Smooth muscle cell (in vitro differentiated cells): ENCODE results near the gene TMEM128. TPM values are rescaled to one million over a fixed set of nuclear protein-coding genes. Genes with fewer than 3 reads are reported as not detected.
"Not testable (repeated sequence)": the region's sequence is repeated elsewhere in the genome, so short reads cannot be mapped to it uniquely, and the experiment has no call there.

ENCODE experiments used
- DNase-seq: peaks from one replicate; lab custom pipeline; 2025; ENCODE audit not compliant: unreplicated experiment; lab: John Stamatoyannopoulos, UW
- H2AFZ ChIP-seq: fragments of 200-600 bp; sonication (generic); 2 replicates; pipeline ENCODE4 v1.6.0; 2016; ENCODE audit warnings: antibody characterized with exemption, low read depth, mild to moderate bottlenecking
- H3F3A ChIP-seq: fragments of 200-600 bp; sonication (generic); 2 replicates; pipeline ENCODE4 v1.6.0; 2017; ENCODE audit warnings: antibody characterized with exemption, low read depth
- H3K27ac ChIP-seq: fragments of 200-600 bp; sonication (generic); 2 replicates; pipeline ENCODE4 v1.5.1; 2016; ENCODE audit warnings: low read depth, mild to moderate bottlenecking
- H3K27me3 ChIP-seq: fragments of 200-600 bp; sonication (generic); 2 replicates; pipeline ENCODE4 v1.6.1; 2016; ENCODE audit warnings: low read depth, mild to moderate bottlenecking
- H3K36me3 ChIP-seq: fragments of 200-600 bp; sonication (generic); 2 replicates; pipeline ENCODE4 v1.5.1; 2016; ENCODE audit warnings: low read depth
- H3K4me1 ChIP-seq: fragments of 200-600 bp; sonication (generic); 2 replicates; pipeline ENCODE4 v1.5.1; 2016; ENCODE audit warnings: low read depth
- H3K4me2 ChIP-seq: fragments of 200-600 bp; sonication (generic); 2 replicates; pipeline ENCODE4 v1.6.0; 2016; ENCODE audit warnings: mild to moderate bottlenecking
- H3K4me3 ChIP-seq: fragments of 200-600 bp; sonication (generic); 2 replicates; pipeline ENCODE4 v1.5.1; 2016; ENCODE audit warnings: mild to moderate bottlenecking
- H3K79me2 ChIP-seq: fragments of 200-600 bp; sonication (generic); 2 replicates; pipeline ENCODE4 v1.6.0; 2016; ENCODE audit warnings: low read depth, mild to moderate bottlenecking
- H3K9ac ChIP-seq: fragments of 200-600 bp; sonication (generic); 2 replicates; pipeline ENCODE4 v1.6.0; 2016; ENCODE audit warnings: low read depth
- H3K9me3 ChIP-seq: fragments of 200-600 bp; sonication (generic); replicated peaks from 2 replicates; pipeline ENCODE4 v1.5.1; 2016; ENCODE audit warnings: low read depth
- H4K20me1 ChIP-seq: fragments of 200-600 bp; sonication (generic); 2 replicates; pipeline ENCODE4 v1.6.0; 2016; ENCODE audit warnings: low read depth
- CTCF ChIP-seq: fragments of 200-600 bp; sonication (generic); IDR thresholded peaks from 2 replicates; pipeline ENCODE4 v1.5.1; 2017; ENCODE audit warnings: borderline replicate concordance, mild to moderate bottlenecking, antibody characterized with exemption; ENCODE audit not compliant: insufficient read depth, poor library complexity, severe bottlenecking
- WGBS: methylation state at CpG from one replicate; pipeline ENCODE4 v1.1.7; 2016; ENCODE audit warnings: low lambda C conversion rate; 5-methylcytosine and 5-hydroxymethylcytosine counted together
- polyA plus RNA-seq: library from polyadenylated mRNA; unstranded; fragments of >200 nt; fragmentation: Nextera tagmentation; extraction: Ambion mirVana; gene quantifications from 2 replicates; pipeline ENCODE4 v1.2.1, GENCODE V29; 2016
- total RNA-seq: library from RNA; depleted of rRNA; stranded (reverse); fragments of >200 nt; gene quantifications from 2 replicates; pipeline ENCODE4 v1.2.3, GENCODE V29; 2014

TMEM128 gene
- total and polyA plus RNA-seq, 2 experiments from 2014 or later = 44.2 to 45.4 TPM

GRCh38 chr4:4248885-4249203, 821 bp upstream of the TMEM128 start:
- Histone ChIP-seq H3K36me3 (no peaks in the 10 kb centered on the region), H3K4me3 (peak overlapping the region; percentile 94), H3K79me2 (peaks cover 14% of the 10 kb centered on the region), H3K27ac (peak overlapping the region; percentile 87), H3K9me3 (no peaks in the 10 kb centered on the region), H4K20me1 (no peaks in the 10 kb centered on the region), H2AFZ (peak overlapping the region; percentile 98), H3F3A (no peaks in the 10 kb centered on the region), H3K4me1 (peaks cover 13% of the 10 kb centered on the region), H3K4me2 (peak overlapping the region; percentile 93), H3K27me3 (no peaks in the 10 kb centered on the region), H3K9ac (peak overlapping the region; percentile 98)
- no peak for TF ChIP-seq CTCF
- 33% methylated on average over 10 of the region's 10 CpGs for WGBS
- no peak for DNase-seq

DNA sequence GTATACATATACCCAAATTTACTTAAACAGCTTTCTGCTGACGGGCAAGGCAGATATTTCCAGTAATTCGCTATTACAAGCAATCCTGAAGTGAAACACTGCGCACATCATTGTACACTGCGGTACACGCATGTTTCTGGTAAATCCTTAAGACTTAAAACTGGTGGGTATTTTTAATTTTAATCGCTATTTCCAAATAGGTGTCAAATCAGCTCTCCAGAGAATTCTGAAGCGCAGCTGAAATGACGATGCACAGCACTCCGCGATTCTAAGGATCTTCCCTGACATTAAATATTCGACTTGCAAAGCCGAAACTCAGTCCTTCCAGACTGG, 361 bp downstream of the TMEM128 start:
- 5% methylated on average over 12 of the region's 12 CpGs for WGBS

DNA sequence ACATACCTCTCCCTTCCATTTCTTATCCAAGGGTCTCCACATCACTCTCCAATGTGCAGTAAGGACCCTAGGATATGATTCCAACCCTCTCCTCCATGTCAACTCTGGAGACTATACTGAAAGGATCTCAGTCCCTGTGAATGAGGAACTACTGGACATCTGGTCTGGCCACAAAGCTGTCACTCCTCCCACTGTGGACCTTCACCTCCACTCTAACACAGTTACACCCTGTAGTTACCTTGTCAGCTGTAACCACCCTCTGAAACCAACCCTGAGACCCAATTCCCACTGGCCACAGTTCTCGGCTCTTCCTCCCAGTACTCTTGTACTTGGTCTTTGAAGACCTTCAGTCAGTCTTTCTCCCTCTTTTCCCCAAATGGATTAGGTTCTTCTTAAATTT, 2.9 kb downstream of the TMEM128 start:
- TF ChIP-seq CTCF = no peak
- no peak for DNase-seq
- no peaks in the 10 kb centered on the region for H3K27me3 ChIP-seq
- no peaks in the 10 kb centered on the region for H4K20me1 ChIP-seq
- H3K9ac ChIP-seq = no peak overlapping the region
- H3K4me2 ChIP-seq = no peak overlapping the region
- H3K36me3 ChIP-seq = peaks cover 4% of the 10 kb centered on the region
- no peaks in the 10 kb centered on the region for H3K9me3 ChIP-seq
- no peak overlapping the region for H2AFZ ChIP-seq
- H3F3A ChIP-seq = no peaks in the 10 kb centered on the region
- H3K27ac ChIP-seq = no peak overlapping the region
- 100% methylated on average over 1 of the region's 1 CpG for WGBS
- H3K4me3 ChIP-seq = no peak overlapping the region
- H3K4me1 ChIP-seq = peaks cover 13% of the 10 kb centered on the region
- peaks cover 14% of the 10 kb centered on the region for H3K79me2 ChIP-seq

More for the DNA sequence above, 361 bp downstream of the TMEM128 start:
- peak overlapping the region; percentile 94 for H3K4me3 ChIP-seq
- peak overlapping the region; percentile 87 for H3K27ac ChIP-seq
- TF ChIP-seq CTCF = no peak
- peaks cover 13% of the 10 kb centered on the region for H3K4me1 ChIP-seq
- no peaks in the 10 kb centered on the region for H3K9me3 ChIP-seq
- H4K20me1 ChIP-seq = no peaks in the 10 kb centered on the region
- H2AFZ ChIP-seq = peak overlapping the region; percentile 98
- peak overlapping the region; percentile 98 for H3K9ac ChIP-seq
- H3K4me2 ChIP-seq = peak overlapping the region; percentile 93
- DNase-seq = no peak
- peaks cover 14% of the 10 kb centered on the region for H3K79me2 ChIP-seq
- H3K36me3 ChIP-seq = no peaks in the 10 kb centered on the region
- H3K27me3 ChIP-seq = no peaks in the 10 kb centered on the region
- no peaks in the 10 kb centered on the region for H3F3A ChIP-seq

- not testable (repeated sequence) for H3K9me3 ChIP-seq, H3K4me3 ChIP-seq, H2AFZ ChIP-seq, H3K4me1 ChIP-seq, H3K9ac ChIP-seq, H3K79me2 ChIP-seq, H3K27me3 ChIP-seq, DNase-seq, H3F3A ChIP-seq, H3K4me2 ChIP-seq, H4K20me1 ChIP-seq, H3K27ac ChIP-seq, H3K36me3 ChIP-seq
- WGBS = 91% methylated on average over 3 of the region's 3 CpGs
These were observed 8.5 kb downstream of the TMEM128 start for GRCh38 chr4:4239551-4239950.
